GM12892 (cell line): Measurements from ENCODE around the gene EGR4.

Source experiments
- POLR2A ChIP-seq: IDR thresholded peaks from 2 replicates; pipeline ENCODE4 v1.6.1; 2011; ENCODE audit warnings: low read depth, low read length, control low read depth
- POLR2AphosphoS5 ChIP-seq: IDR thresholded peaks from 2 replicates; pipeline ENCODE4 v1.6.1; 2011; ENCODE audit warnings: low read depth, low read length, control low read depth
- TAF1 ChIP-seq: IDR thresholded peaks from 2 replicates; pipeline ENCODE4 v1.6.1; 2011; ENCODE audit warnings: low read depth, mild to moderate bottlenecking, control low read depth, low read length, borderline replicate concordance

GRCh38 chr2:73250872-73251846, 42.2 kb downstream of the EGR4 start:
- TF ChIP-seq POLR2A = no peak
- TF ChIP-seq POLR2AphosphoS5 = no peak
- TF ChIP-seq TAF1 = no peak
